DMS114 treated with DMSO at 0.1 percent for 48 hours (cell line): ENCODE data around the gene SNX6.
"Not testable (repeated sequence)": the region's sequence is repeated elsewhere in the genome, so short reads cannot be mapped to it uniquely, and the experiment has no call there.

Experiments used
- DNase-seq: peaks from one replicate; lab custom pipeline; 2025; ENCODE audit not compliant: unreplicated experiment; lab: John Stamatoyannopoulos, UW

SNX6 gene

DNA sequence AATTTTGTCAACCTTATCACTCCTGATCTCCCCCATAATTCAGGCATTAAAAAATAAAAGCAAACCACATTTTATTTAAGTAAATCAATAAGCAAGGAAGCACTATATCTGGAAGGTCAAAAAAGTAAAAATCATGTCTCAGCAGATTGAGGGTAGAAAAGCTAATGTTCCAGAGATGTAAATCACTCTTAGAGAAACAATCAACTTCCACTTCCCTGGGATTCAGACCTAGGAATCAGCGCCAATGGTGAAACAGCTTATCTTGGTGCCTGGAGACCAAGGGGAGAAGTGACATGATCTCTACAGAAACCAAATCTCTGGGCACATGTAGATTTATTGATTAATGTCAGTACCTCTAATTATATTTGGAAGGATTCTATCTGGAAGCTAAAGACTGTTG lies 10.9 kb upstream of the SNX6 start:
- DNase-seq, result no peak

- not testable (repeated sequence) for DNase-seq
Observed at GRCh38 chr14:34634360-34634771, 4.4 kb upstream of the SNX6 start.

- DNase-seq, result no peak
Observed at GRCh38 chr14:34633742-34634141, 3.8 kb upstream of the SNX6 start.

DNA sequence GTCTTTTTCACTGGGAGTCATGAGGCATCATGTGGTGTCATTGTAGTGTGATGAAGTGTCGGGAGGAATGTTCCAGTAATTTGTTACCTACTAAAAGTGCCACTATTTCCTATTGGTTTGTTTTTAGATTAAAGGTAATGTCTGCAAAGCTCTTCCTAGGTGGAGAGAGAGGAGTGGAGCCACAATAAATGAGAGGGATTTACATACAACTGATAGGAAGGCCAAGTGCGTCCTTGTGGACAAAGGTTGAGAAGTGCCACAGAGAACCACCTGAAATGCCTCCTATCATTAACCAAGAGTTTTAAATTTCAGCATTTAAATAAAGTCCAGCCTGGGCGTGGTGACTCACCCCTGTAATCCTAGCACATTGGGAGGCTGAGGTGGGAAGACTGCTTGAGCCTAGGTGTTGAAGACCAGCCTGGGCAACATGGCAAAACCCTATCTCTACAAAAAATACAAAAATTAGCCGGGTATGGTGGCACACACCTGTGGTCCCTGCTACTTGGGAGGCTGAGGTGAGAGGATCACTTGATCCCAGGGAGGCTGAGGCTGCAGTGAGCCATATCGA lies 2.5 kb upstream of the SNX6 start:
- DNase-seq, result no peak

DNA sequence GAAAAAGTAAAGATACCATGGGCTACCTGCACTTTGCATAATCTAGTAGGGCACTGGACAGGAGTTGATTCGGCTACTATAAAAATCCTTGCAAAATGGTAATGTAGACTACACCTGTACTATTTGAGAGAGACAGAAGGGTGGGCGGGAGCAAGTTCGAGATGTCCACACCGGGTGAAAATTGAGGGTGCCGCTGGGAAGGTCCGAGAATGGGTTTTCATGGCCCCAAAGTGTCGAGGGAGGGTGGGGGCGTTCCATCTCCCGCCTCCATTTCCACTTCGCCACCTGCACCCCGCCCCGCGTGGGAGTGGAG lies 648 bp downstream of the SNX6 start:
- DNase-seq, result no peak

DNA sequence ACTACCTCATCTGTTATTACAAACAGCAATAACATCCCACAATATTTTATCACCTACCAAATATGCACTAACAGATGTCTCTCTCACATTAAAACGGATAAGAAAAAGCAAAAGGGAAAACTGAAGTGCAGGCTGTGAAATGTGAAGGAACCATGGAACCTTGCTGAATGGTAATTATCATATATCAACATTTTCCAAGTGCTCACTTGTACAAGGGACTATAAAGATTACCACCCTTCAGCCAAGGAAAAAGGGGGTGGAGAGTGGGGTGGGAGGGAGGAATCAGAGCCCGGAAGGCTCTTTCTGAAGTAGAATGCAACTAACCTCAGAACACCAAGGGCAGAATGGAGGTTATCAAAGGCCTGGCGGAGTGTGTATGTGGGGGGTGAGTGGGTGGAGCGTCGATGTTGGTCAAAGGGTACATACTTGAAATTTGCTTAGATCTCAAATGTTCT lies 1.2 kb downstream of the SNX6 start:
- no peak for DNase-seq

- no peak for DNase-seq
Observed at GRCh38 chr14:34623506-34623905, 6.4 kb downstream of the SNX6 start.

- no peak for DNase-seq
Observed at GRCh38 chr14:34620839-34621238, 9.1 kb downstream of the SNX6 start.

DNA sequence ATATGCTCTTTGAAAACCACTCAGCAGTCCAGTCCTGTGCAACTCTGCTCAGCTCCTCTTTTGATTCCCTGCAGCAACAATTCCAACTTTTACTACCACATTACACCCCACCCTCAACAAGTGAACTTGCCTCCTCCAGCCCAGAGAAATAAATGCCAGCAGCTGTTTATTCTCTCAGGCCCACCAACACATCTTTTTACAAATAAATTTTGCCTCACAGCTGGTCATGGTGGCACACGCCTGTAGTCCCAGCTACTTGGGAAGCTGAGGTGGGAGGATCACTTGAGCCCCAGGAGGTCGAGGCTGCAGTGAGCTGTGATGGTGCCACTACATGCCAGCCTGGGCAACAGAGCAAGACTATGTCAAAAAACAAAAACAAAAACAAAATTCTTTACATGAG lies 9.8 kb downstream of the SNX6 start:
- no peak for DNase-seq

DNA sequence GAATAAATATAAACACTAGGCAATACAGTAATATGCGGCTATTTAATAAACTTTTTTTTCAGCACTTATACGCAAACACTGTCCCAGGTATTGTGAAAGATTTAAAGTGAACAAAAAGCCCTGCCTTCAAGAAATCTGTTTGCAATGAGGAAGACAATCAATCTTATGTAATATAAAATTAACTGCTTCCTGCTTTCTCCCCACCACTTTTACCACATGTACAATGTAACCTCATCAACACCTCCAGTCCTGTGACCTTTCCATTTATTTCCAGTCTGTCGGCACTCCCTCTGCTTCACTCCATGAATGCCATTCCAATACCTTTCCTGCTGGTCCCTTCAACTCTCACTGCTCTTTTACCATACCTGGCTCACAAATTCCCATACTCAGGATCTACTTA lies 10.5 kb downstream of the SNX6 start:
- DNase-seq, result no peak

DNA sequence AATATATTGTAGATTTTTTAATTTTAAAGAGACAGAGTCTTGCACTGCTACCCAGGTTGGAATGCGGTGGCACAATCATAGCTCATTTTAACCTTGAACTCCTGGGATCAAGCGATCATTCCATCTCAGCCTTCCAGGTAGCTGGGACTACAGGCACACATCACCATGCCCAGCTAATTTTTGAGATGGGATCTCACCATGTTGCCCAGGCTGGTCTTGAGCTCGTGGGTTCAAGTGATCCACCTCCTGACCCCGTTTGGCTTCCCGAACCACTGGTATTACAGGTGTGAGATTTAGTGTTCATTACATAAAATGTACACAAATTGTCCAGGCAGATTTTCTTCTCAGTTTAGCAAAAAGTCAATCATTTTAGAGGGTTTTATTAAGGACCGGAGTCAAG lies 13.6 kb downstream of the SNX6 start:
- no peak for DNase-seq

GRCh38 chr14:34615507-34615906 lies 14.4 kb downstream of the SNX6 start:
- DNase-seq, result no peak

DNA sequence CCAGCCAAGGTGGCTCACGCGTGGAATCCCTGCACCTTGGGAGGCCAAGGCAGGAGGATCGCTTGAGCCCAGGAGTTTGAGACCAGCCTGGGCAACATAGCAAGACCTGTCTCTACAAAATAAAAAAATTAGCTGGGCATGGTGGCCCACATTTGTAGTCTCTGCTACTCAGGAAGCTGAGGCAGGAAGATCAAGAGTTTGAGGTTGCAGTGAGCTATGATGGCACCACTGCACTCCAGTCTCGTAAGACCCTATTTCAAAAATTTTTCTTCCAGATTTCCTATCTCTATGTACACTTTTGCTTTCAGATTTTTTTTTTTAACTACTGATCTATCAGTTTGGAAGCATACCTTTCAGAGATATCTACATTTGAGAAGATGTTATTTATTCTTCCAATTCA lies 15.3 kb downstream of the SNX6 start:
- no peak for DNase-seq

GRCh38 chr14:34610101-34610500 lies 19.8 kb downstream of the SNX6 start:
- no peak for DNase-seq

DNA sequence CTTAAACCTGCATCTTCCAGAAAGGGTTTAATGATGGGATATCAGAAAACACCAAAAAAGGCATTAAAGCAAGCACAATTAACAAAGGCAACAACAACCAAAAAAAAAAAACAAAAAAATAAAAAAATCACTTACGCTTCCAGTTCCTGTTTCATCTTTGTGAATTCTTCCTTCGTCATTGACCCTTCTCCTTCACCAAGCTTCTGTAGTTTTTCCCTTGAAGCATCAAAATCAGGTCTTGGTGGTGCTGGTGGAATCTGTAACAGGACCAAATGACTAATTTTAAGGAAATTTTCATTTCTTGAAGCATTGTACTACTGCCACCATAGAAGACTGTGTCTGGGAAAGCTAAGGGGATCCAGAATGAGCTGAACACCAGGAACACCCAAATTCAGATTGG lies 24.5 kb downstream of the SNX6 start:
- no peak for DNase-seq

GRCh38 chr14:34604995-34605394 lies 25.0 kb downstream of the SNX6 start:
- DNase-seq, result no peak

DNA sequence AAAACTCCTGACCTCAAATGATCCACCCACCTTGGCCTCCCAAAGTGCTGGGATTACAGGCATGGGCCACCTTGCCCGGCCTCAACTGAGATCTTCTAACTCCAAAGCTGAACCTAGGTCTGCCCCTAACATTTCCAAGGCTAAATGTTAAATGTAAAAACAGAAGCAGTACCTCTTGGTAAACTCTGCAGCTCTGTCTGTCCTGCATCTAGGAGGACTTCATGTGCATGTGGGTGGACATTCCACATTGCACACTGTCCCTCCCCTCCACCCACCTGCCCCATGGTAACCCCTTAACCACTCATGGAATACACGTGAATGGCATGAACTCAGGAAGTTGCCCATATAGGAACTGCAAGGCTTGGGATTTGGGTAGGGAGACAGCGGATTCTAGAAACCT lies 33.1 kb downstream of the SNX6 start:
- DNase-seq, result no peak

DNA sequence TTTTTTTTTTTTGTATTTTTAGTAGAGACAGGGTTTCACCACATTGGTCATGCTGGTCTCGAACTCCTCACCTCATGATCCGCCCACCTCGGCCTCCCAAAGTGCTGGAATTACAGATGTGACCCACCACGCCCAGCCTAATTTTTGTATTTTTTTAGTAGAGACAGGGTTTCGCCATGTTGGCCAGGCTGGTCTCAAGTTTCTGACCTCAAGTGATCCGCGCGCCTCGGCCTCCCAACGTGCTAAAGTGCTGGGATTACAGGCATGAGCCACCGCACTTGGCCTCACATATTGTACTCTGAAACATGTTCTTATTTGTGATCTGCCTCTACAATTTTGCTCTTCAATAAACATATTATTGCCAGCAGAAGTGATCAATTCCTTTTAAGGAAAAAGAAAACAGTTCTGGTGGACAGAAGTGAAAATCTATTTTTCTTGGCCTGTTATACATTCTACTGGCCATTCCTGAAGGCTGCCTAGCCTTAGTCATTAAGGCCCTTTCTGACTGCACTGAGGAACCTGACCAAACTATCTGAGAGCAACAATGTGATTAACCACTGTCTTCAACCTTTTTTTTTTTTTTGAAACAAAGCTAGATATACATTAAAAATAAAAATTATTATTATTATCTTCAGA lies 36.1 kb downstream of the SNX6 start:
- no peak for DNase-seq

- DNase-seq, result no peak
Observed at GRCh38 chr14:34592623-34593022, 37.3 kb downstream of the SNX6 start.

DNA sequence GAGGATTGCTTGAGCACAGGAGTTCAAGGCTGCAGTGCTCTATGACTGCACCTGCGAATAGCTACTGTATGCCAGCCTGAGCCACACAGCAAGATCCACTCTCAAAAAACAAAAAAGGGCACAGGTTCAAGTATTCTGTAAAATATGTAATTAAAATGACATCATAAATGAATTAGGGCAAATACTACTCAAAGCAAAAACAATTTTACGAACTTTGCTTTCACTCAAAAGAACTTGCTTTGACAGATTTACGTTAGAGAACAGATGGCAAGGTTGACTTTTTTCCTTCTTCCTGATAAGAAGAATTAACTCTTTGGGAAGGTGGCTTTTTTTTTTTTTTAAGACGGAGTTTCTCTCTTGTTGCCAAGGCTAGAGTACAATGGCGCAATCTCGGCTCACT lies 46.4 kb downstream of the SNX6 start:
- DNase-seq, result no peak

GRCh38 chr14:34582117-34582680 lies 47.7 kb downstream of the SNX6 start:
- no peak for DNase-seq

- DNase-seq, result no peak
Observed at GRCh38 chr14:34580381-34580780, 49.6 kb downstream of the SNX6 start.

DNA sequence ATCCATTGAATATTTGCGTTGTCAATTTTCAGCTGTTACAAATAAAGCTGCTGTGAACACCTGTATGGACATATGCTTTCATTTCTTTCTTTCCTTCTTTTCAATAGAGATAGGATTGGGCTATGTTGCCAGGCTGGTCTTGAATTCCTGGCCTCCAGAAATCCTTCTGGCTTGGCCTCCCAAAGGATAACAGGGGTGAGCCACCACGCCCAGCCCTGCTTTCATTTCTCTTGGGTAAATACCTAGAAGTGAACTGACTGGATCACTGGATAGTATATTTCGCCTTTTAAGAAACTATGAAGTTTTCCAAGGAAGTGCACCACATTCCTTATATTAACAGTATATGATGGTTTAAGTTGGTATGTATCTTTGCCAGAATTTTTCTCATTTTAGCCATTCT lies 58.2 kb downstream of the SNX6 start:
- DNase-seq, result no peak
